OCI-LY1 (cell line): ENCODE results near the gene VSIG10L2.

ENCODE experiments used
- H2AFZ ChIP-seq: fragments of 200-600 bp; sonication (generic), shearing (Covaris generic); 2 replicates; pipeline ENCODE4 v1.6.0; 2014; ENCODE audit warnings: antibody characterized with exemption, mild to moderate bottlenecking, low read length
- H3F3A ChIP-seq: fragments of 200-600 bp; sonication (generic), shearing (Covaris generic); 2 replicates; pipeline ENCODE4 v1.6.0; 2014; ENCODE audit warnings: mild to moderate bottlenecking, antibody characterized with exemption, low read length, moderate library complexity; ENCODE audit not compliant: insufficient read depth
- H3K27ac ChIP-seq: fragments of 200-600 bp; sonication (generic); 2 replicates; pipeline ENCODE4 v1.5.1; 2014; ENCODE audit warnings: low read length, mixed run types, mild to moderate bottlenecking, low read depth; ENCODE audit not compliant: poor library complexity, severe bottlenecking
- H3K27me3 ChIP-seq: fragments of 200-600 bp; sonication (generic); 2 replicates; pipeline ENCODE4 v1.6.0; 2014; ENCODE audit warnings: antibody characterized with exemption, mild to moderate bottlenecking, low read length, moderate library complexity; ENCODE audit not compliant: insufficient read depth
- H3K36me3 ChIP-seq: fragments of 200-600 bp; sonication (generic); 2 replicates; pipeline ENCODE4 v1.6.1; 2014; ENCODE audit warnings: mild to moderate bottlenecking, antibody characterized with exemption, low read length, moderate library complexity, mixed read lengths; ENCODE audit not compliant: insufficient read depth
- H3K4me1 ChIP-seq: fragments of 200-600 bp; sonication (generic); 2 replicates; pipeline ENCODE4 v1.5.1; 2014; ENCODE audit warnings: mild to moderate bottlenecking, low read length, moderate library complexity; ENCODE audit not compliant: insufficient read depth, severe bottlenecking
- H3K4me2 ChIP-seq: fragments of 200-600 bp; sonication (generic), shearing (Covaris generic); 2 replicates; pipeline ENCODE4 v1.6.1; 2014; ENCODE audit warnings: low read length
- H3K4me3 ChIP-seq: fragments of 200-600 bp; sonication (generic); 2 replicates; pipeline ENCODE4 v1.5.1; 2014; ENCODE audit warnings: low read length, low read depth, mild to moderate bottlenecking, mixed read lengths; ENCODE audit not compliant: poor library complexity, severe bottlenecking
- H3K79me2 ChIP-seq: fragments of 200-600 bp; shearing (Covaris generic); 2 replicates; pipeline ENCODE4 v1.6.1; 2016; ENCODE audit warnings: mixed run types, low read length, mixed read lengths; ENCODE audit not compliant: insufficient read depth
- H3K9ac ChIP-seq: fragments of 200-600 bp; sonication (generic), shearing (Covaris generic); 2 replicates; pipeline ENCODE4 v1.6.1; 2014; ENCODE audit warnings: mild to moderate bottlenecking, low read length, mixed read lengths
- H3K9me2 ChIP-seq: fragments of 200-600 bp; sonication (generic), shearing (Covaris generic); 2 replicates; pipeline ENCODE4 v1.6.1; 2014; ENCODE audit warnings: low read depth, mild to moderate bottlenecking, low read length, mixed read lengths
- H3K9me3 ChIP-seq: fragments of 200-600 bp; shearing (Covaris generic); 2 replicates; pipeline ENCODE4 v1.6.1; 2014; ENCODE audit warnings: low read length, mixed read lengths
- H4K20me1 ChIP-seq: fragments of 200-600 bp; sonication (generic), shearing (Covaris generic); 2 replicates; pipeline ENCODE4 v1.6.0; 2016; ENCODE audit warnings: mild to moderate bottlenecking, low read length; ENCODE audit not compliant: insufficient read depth
- EZH2 ChIP-seq: fragments of 200-600 bp; sonication (generic), shearing (Covaris generic); IDR thresholded peaks from 2 replicates; pipeline ENCODE4 v1.8.0; 2017; ENCODE audit warnings: borderline replicate concordance, mixed run types, mild to moderate bottlenecking, antibody characterized with exemption, low read length, moderate library complexity, mixed read lengths
- TF ChIP-seq, protein P1 (sequence below): fragments of 200-600 bp; sonication (generic), shearing (Covaris generic); IDR thresholded peaks from 2 replicates; pipeline ENCODE4 v1.5.1; 2017; ENCODE audit warnings: mild to moderate bottlenecking, antibody characterized with exemption, low read length, moderate library complexity, mixed read lengths

VSIG10L2 gene

DNA sequence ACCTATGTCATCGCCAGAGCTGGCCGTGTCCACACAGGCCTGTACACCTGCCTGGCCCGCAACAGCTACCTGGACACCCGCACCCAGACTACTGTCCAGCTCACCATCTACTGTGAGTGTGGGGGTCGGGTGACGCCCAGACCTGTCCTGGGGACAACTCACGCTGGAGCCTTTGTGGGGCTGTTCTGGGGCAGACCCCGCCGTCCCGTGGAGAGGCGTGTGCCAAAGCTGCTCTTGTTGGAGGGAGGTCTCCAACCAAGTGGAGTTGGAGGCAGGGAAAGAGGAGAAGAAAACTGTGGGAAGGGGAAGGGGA lies 4.3 kb downstream of the VSIG10L2 start:
- Histone ChIP-seq H3K4me3 (no peak overlapping the region), H2AFZ (no peak overlapping the region), H3K27ac (no peak overlapping the region), H3K4me2 (no peak overlapping the region), H3K36me3 (no peaks in the 10 kb centered on the region), H3K79me2 (no peaks in the 10 kb centered on the region), H3K9me2 (no peaks in the 10 kb centered on the region), H3K4me1 (no peaks in the 10 kb centered on the region), H3K9me3 (no peaks in the 10 kb centered on the region), H4K20me1 (no peaks in the 10 kb centered on the region), H3K9ac (no peak overlapping the region), H3K27me3 (no peaks in the 10 kb centered on the region), H3F3A (no peaks in the 10 kb centered on the region)
- TF ChIP-seq, protein P1, sequence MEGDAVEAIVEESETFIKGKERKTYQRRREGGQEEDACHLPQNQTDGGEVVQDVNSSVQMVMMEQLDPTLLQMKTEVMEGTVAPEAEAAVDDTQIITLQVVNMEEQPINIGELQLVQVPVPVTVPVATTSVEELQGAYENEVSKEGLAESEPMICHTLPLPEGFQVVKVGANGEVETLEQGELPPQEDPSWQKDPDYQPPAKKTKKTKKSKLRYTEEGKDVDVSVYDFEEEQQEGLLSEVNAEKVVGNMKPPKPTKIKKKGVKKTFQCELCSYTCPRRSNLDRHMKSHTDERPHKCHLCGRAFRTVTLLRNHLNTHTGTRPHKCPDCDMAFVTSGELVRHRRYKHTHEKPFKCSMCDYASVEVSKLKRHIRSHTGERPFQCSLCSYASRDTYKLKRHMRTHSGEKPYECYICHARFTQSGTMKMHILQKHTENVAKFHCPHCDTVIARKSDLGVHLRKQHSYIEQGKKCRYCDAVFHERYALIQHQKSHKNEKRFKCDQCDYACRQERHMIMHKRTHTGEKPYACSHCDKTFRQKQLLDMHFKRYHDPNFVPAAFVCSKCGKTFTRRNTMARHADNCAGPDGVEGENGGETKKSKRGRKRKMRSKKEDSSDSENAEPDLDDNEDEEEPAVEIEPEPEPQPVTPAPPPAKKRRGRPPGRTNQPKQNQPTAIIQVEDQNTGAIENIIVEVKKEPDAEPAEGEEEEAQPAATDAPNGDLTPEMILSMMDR, result no peak
- no peak for TF ChIP-seq EZH2

DNA sequence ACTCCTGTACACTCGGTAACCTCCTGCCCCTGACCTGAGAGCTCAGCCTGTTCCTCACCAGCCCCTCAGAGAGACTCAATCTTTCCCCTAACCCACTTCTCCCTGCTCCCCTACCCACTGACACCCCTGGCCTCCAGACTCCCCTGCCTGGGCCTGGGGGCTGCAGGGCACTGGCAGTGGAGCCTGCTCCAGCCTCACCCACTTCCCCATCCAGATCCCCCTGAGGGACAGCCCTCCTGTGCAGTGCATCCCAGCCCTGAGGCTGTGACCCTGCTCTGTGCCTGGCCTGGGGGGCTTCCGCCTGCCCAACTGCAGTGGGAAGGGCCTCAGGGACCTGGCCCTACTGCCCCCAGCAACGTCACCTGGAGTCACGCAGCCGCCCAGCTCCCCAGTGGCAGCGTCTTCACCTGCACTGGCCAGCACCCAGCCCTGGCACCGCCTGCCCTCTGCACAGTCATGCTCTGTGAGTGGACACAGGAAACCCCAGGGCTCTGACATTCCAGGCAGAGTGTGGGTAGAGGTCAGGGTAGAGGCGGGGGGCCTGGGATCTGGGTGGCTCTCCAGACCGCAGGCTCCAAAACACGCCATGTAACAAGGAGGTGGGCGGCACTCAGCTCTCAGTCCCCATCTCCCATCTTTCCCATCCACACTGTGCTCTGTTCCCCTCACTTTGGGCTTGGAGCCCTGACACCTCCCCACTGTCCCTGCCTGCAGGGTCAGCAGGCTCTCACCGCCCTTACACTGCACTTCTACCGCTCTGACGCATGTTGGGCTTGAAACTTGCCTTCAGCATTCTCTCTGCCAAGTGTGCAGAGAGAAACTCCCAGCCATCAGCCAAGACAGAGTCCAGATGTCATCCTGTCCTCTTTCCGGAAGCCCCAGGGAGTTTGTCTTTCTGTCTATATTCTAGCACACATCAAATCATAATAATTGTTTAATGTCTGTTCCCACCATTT lies 5.1 kb downstream of the VSIG10L2 start:
- Histone ChIP-seq H3K4me3 (no peak overlapping the region), H3K9me2 (no peaks in the 10 kb centered on the region), H3K36me3 (no peaks in the 10 kb centered on the region), H3K27me3 (no peaks in the 10 kb centered on the region), H4K20me1 (no peaks in the 10 kb centered on the region), H3K4me1 (no peaks in the 10 kb centered on the region), H2AFZ (no peak overlapping the region), H3K79me2 (no peaks in the 10 kb centered on the region), H3K4me2 (no peak overlapping the region), H3K9ac (no peak overlapping the region), H3K9me3 (no peaks in the 10 kb centered on the region), H3F3A (no peaks in the 10 kb centered on the region), H3K27ac (no peak overlapping the region)
- TF ChIP-seq, protein P1, result no peak
- no peak for TF ChIP-seq EZH2

DNA sequence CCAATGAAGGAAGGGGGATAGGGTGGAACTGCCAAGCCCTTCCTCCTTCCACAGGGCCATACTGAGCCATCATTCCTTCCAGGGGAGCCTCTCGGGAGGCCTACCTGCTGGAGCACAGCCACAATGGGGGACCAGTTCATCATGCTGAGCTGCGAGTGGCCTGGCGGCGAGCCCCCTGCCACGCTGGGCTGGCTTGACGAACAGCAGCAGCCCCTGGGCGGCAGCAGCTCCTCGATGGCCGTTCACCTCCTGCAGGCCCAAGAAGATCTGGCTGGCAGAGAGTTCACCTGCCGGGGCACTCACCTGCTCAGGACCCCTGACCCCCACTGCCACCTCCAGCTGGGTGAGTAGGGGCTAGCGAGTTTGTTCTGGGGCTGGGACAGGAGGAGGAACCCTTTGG lies 5.9 kb downstream of the VSIG10L2 start:
- no peaks in the 10 kb centered on the region for H3K4me1 ChIP-seq
- no peaks in the 10 kb centered on the region for H3K9me3 ChIP-seq
- H3K27ac ChIP-seq, result no peak overlapping the region
- no peaks in the 10 kb centered on the region for H3K27me3 ChIP-seq
- no peaks in the 10 kb centered on the region for H3K9me2 ChIP-seq
- H3K79me2 ChIP-seq, result no peaks in the 10 kb centered on the region
- H2AFZ ChIP-seq, result no peak overlapping the region
- no peaks in the 10 kb centered on the region for H3K36me3 ChIP-seq
- no peak overlapping the region for H3K9ac ChIP-seq
- TF ChIP-seq EZH2, result no peak
- TF ChIP-seq, protein P1, result no peak
- no peaks in the 10 kb centered on the region for H4K20me1 ChIP-seq
- no peak overlapping the region for H3K4me3 ChIP-seq
- H3K4me2 ChIP-seq, result no peak overlapping the region
- no peaks in the 10 kb centered on the region for H3F3A ChIP-seq
